Heart left ventricle (tissue), 13 donors: ENCODE data around the gene RCL1.

Experiments
- POLR2A ChIP-seq, 2 donors: fragments of 450-650 bp; IDR thresholded peaks; one replicate each; pipeline ENCODE4 v1.6.1; 2017; ENCODE audit warnings: antibody characterized with exemption in 2 of 2, mild to moderate bottlenecking in 2 of 2, moderate library complexity in 2 of 2
- TF ChIP-seq, protein P1 (sequence below), 12 donors: fragments of 200-600 bp; sonication (generic) in 4 of 12; IDR thresholded peaks; one replicate each; pipeline versions ENCODE4 v1.5.0 to v1.8.0; 2018 to 2022; ENCODE audit warnings: antibody characterized with exemption in 12 of 12, mild to moderate bottlenecking in 5 of 12
- donor health status: ischemic (EF 13 %, LVEDD 7.1; RV severe dilation, severe dysfunction).
- donor health status: DM: no; HTN: yes; CAD: no.
- donor health status: DM: no; HTN: no; CAD: no.
- donor health status: ischemic (EF 25% LVEDD 6.9; RV normal size, moderate dysfunction).
- donor health status: ischemic (EF 25% LVEDD 5.7; RV mildly dilated, moderate dysfunction).
- donor health status: ischemic (EF 35%, LVEDD 5.7; RV mildly dilated, moderate dysfunction).
- donor health status: nonischemic (EF 11% LVEDD 7.7; RV severe dilation, severe dysfunction).
- donor health status: DM: yes; HTN: yes; CAD: no.
- donor health status: PGD.
- donor health status: ischemic (EF 29% LVEDD 5.4; RV normal size, mild dysfunction).
- donor health status: nonischemic (EF 23%, LVEDD 6.1; RV moderate dilation, normal function).

DNA sequence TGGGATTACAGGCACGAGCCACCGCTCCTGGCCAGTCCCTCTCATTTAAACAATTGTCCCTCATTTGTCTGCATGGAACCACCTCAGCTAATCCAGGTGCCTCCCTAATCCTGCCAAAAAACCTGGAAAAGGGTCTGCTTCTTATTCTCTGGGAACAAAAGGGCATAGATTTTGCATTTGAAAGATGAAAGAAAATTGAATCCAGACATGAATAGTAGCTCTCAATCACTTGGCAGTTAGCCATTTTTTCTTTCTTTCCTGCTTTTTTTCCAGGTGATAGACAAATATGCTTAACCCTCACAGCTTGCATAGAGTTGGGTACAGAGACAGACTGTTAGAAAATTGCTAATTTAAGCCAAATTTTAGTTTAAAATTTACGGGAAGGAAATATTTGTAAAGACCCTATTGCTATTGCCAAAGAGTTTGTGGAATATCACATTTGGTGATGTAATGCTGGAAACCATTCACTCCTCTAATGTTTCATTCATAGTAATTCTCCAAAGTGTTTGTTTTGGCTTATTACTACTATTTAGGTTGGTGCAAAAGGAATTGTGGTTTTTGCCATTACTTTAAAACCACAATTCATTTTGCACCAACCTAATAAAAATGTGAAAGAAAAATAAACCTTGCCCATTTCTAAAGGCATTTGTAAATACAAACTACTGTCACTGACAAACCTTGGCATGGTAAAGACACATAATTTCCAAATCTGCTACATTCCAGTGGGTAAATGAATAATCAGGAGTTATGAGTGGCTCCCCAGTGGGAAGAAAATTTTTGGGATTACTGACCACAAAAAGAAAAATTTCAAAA lies 111.8 kb downstream of the RCL1 start:
- TF ChIP-seq, protein P1, sequence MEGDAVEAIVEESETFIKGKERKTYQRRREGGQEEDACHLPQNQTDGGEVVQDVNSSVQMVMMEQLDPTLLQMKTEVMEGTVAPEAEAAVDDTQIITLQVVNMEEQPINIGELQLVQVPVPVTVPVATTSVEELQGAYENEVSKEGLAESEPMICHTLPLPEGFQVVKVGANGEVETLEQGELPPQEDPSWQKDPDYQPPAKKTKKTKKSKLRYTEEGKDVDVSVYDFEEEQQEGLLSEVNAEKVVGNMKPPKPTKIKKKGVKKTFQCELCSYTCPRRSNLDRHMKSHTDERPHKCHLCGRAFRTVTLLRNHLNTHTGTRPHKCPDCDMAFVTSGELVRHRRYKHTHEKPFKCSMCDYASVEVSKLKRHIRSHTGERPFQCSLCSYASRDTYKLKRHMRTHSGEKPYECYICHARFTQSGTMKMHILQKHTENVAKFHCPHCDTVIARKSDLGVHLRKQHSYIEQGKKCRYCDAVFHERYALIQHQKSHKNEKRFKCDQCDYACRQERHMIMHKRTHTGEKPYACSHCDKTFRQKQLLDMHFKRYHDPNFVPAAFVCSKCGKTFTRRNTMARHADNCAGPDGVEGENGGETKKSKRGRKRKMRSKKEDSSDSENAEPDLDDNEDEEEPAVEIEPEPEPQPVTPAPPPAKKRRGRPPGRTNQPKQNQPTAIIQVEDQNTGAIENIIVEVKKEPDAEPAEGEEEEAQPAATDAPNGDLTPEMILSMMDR (IDR thresholded peaks at IDR 0.05) = no peak
- no peak for TF ChIP-seq POLR2A (IDR thresholded peaks at IDR 0.05)
